ENCODE measurements around the gene PDE7B.

- TF ChIP-seq POLR2A (IDR thresholded peaks at IDR 0.05) (no peak), EP300 (IDR thresholded peaks at IDR 0.05) (no peak), CTCF (IDR thresholded peaks at IDR 0.05) (no peak)
Measured at GRCh38 chr6:135853986-135854385, 2.5 kb downstream of the PDE7B start.

All from tibial nerve (tissue), 4 donors.